ENCODE data around the gene SECISBP2.
"Not testable (repeated sequence)": the region's sequence is repeated elsewhere in the genome, so short reads cannot be mapped to it uniquely, and the experiment has no call there.

The SECISBP2 gene

DNA sequence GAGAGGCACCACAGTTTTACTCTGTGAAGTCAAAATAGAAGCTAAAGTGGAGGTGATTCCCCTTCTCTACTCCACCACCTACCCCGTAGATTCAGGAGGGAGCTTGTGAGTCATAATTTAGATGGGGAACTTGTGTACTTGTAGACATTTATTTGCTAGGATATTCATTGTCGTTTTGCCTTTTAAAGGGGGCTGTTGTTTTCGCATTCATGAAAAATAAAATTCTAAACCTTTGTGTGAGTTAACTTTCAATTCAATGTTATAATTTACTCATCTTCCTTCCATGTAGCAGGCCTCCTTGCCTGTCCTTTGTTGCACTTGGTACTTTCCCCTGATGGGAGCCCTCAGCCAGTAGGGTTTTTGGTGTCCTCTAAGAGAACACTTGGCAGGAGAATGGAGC, 22.0 kb downstream of the SECISBP2 start:
- Histone ChIP-seq H4K8ac (ENCODE audit: low read length) (no peak overlapping the region), H3K9me3 (ENCODE audit: control insufficient read depth, low read length) (no peaks in the 10 kb centered on the region), H3K79me1 (replicated peaks; ENCODE audit: low read length, poor library complexity, severe bottlenecking) (peaks cover 16% of the 10 kb centered on the region), H3K4ac (ENCODE audit: low read depth in 1 of 2, low read length in 2 of 2) (no peak overlapping the region), H3K14ac (ENCODE audit: low read length in 2 of 2) (no peak overlapping the region), H3K27ac (ENCODE audit: low read length, poor library complexity, severe bottlenecking) (no peak overlapping the region), H3K36me3 (ENCODE audit: control insufficient read depth in 1 of 2, insufficient read depth in 2 of 2, low read depth in 1 of 2, low read length in 2 of 2) (peaks cover 25 to 95% of the 10 kb centered on the region in 2 experiments), H3K18ac (ENCODE audit: low read depth in 1 of 2, low read length in 2 of 2) (no peak overlapping the region), H2AFZ (ENCODE audit: low read depth, low read length) (no peak overlapping the region), H3K9ac (ENCODE audit: low read length) (no peak overlapping the region), H2BK15ac (ENCODE audit: low read depth, poor library complexity, severe bottlenecking) (no peak overlapping the region), H3K27me3 (ENCODE audit: control insufficient read depth in 1 of 2, insufficient read depth in 1 of 2, low read length in 2 of 2) (no peaks in the 10 kb centered on the region), H2BK12ac (ENCODE audit: low read length in 2 of 2) (no peak overlapping the region), H3K23ac (ENCODE audit: low read length in 2 of 2) (no peak overlapping the region), H3K4me2 (ENCODE audit: low read length, poor library complexity, severe bottlenecking) (no peak overlapping the region), H2BK5ac (ENCODE audit: low read depth, low read length, poor library complexity, severe bottlenecking) (no peak overlapping the region), H3K4me3 (ENCODE audit: insufficient read depth in 1 of 2, low read depth in 1 of 2, low read length in 2 of 2) (no peak overlapping the region), H4K91ac (ENCODE audit: low read length) (no peak overlapping the region), H2BK120ac (ENCODE audit: low read depth, low read length) (no peak overlapping the region), H3K4me1 (ENCODE audit: control insufficient read depth, insufficient read depth, low read depth, low read length) (no peaks in the 10 kb centered on the region), H2AK5ac (ENCODE audit: low read length, severe bottlenecking) (no peak overlapping the region)
- no peak for DNase-seq
- WGBS = no CpG with 5 or more reads among the region's 3 CpGs

DNA sequence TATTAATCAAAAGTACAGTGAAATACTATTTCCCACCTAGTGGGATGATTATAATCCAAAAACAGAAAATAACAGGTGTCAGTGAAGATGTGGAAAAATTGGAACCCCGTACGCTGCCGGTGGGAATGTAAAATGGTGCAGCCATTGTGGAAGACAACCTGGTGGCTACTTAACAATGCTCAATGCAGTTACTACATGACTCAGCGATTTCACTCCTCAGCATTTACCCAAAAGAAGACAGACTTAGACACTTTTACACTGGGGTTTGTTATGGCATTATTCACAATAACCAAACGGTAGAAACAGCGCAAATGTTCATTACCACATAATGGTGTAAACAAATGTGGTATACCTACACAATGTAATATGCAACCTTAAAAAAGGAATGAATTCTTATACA, 23.9 kb downstream of the SECISBP2 start:
- Histone ChIP-seq H2AK5ac (ENCODE audit: low read length, severe bottlenecking) (no peak overlapping the region), H3K23ac (ENCODE audit: low read length in 2 of 2) (no peak overlapping the region), H3K14ac (ENCODE audit: low read length in 2 of 2) (no peak overlapping the region), H2BK5ac (ENCODE audit: low read depth, low read length, poor library complexity, severe bottlenecking) (no peak overlapping the region), H3K4me2 (ENCODE audit: low read length, poor library complexity, severe bottlenecking) (no peak overlapping the region), H3K4me1 (ENCODE audit: control insufficient read depth, insufficient read depth, low read depth, low read length) (no peaks in the 10 kb centered on the region), H3K4ac (ENCODE audit: low read depth in 1 of 2, low read length in 2 of 2) (no peak overlapping the region), H3K4me3 (ENCODE audit: insufficient read depth in 1 of 2, low read depth in 1 of 2, low read length in 2 of 2) (no peak overlapping the region), H4K91ac (ENCODE audit: low read length) (no peak overlapping the region), H3K36me3 (ENCODE audit: control insufficient read depth in 1 of 2, insufficient read depth in 2 of 2, low read depth in 1 of 2, low read length in 2 of 2) (peaks cover 34 to 99% of the 10 kb centered on the region in 2 experiments), H3K9ac (ENCODE audit: low read length) (no peak overlapping the region), H3K79me1 (replicated peaks; ENCODE audit: low read length, poor library complexity, severe bottlenecking) (peaks cover 14% of the 10 kb centered on the region), H2BK120ac (ENCODE audit: low read depth, low read length) (no peak overlapping the region), H4K8ac (ENCODE audit: low read length) (no peak overlapping the region), H3K18ac (ENCODE audit: low read depth in 1 of 2, low read length in 2 of 2) (no peak overlapping the region), H3K27me3 (ENCODE audit: control insufficient read depth in 1 of 2, insufficient read depth in 1 of 2, low read length in 2 of 2) (no peaks in the 10 kb centered on the region), H2BK15ac (ENCODE audit: low read depth, poor library complexity, severe bottlenecking) (no peak overlapping the region), H2BK12ac (ENCODE audit: low read length in 2 of 2) (no peak overlapping the region), H3K27ac (ENCODE audit: low read length, poor library complexity, severe bottlenecking) (no peak overlapping the region), H2AFZ (ENCODE audit: low read depth, low read length) (no peak overlapping the region), H3K9me3 (ENCODE audit: control insufficient read depth, low read length) (no peaks in the 10 kb centered on the region)
- no peak for DNase-seq
- 92% methylated on average over 4 of the region's 6 CpGs for WGBS

DNA sequence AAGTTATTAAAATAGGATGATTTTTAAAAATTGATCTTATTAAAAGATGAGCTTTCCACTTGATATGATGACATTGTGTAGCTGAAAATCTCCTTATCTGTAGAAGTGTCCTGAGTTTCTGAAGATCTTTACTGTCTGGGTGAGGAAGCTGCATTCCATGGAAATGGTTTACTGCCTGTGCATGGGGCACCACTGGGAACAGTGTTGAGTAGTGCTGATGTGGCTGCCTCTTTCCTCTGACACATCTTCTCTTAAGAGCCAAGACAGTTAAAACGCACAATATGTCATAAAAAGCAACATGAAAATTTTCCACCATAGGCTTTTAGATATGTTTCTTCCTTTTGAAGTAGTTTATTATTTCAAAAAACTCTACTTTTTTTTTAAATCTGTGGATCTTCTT, 24.6 kb downstream of the SECISBP2 start:
- Histone ChIP-seq H2BK12ac (ENCODE audit: low read length in 2 of 2) (no peak overlapping the region), H2AK5ac (ENCODE audit: low read length, severe bottlenecking) (no peak overlapping the region), H4K8ac (ENCODE audit: low read length) (no peak overlapping the region), H3K79me1 (replicated peaks; ENCODE audit: low read length, poor library complexity, severe bottlenecking) (peaks cover 11% of the 10 kb centered on the region), H3K9ac (ENCODE audit: low read length) (peak overlapping the region; percentile 12), H2BK120ac (ENCODE audit: low read depth, low read length) (no peak overlapping the region), H3K4me3 (ENCODE audit: insufficient read depth in 1 of 2, low read depth in 1 of 2, low read length in 2 of 2) (no peak overlapping the region), H3K14ac (ENCODE audit: low read length in 2 of 2) (no peak overlapping the region), H4K91ac (ENCODE audit: low read length) (no peak overlapping the region), H2BK5ac (ENCODE audit: low read depth, low read length, poor library complexity, severe bottlenecking) (no peak overlapping the region), H3K23ac (ENCODE audit: low read length in 2 of 2) (no peak overlapping the region), H2AFZ (ENCODE audit: low read depth, low read length) (no peak overlapping the region), H3K27ac (ENCODE audit: low read length, poor library complexity, severe bottlenecking) (no peak overlapping the region), H3K9me3 (ENCODE audit: control insufficient read depth, low read length) (no peaks in the 10 kb centered on the region), H3K4me2 (ENCODE audit: low read length, poor library complexity, severe bottlenecking) (no peak overlapping the region), H3K4me1 (ENCODE audit: control insufficient read depth, insufficient read depth, low read depth, low read length) (no peaks in the 10 kb centered on the region), H2BK15ac (ENCODE audit: low read depth, poor library complexity, severe bottlenecking) (no peak overlapping the region), H3K18ac (ENCODE audit: low read depth in 1 of 2, low read length in 2 of 2) (no peak overlapping the region), H3K36me3 (ENCODE audit: control insufficient read depth in 1 of 2, insufficient read depth in 2 of 2, low read depth in 1 of 2, low read length in 2 of 2) (peaks cover 37 to 98% of the 10 kb centered on the region in 2 experiments), H3K27me3 (ENCODE audit: control insufficient read depth in 1 of 2, insufficient read depth in 1 of 2, low read length in 2 of 2) (no peaks in the 10 kb centered on the region), H3K4ac (ENCODE audit: low read depth in 1 of 2, low read length in 2 of 2) (no peak overlapping the region)
- WGBS = no CpG with 5 or more reads among the region's 1 CpG
- DNase-seq = peak; percentile 14

DNA sequence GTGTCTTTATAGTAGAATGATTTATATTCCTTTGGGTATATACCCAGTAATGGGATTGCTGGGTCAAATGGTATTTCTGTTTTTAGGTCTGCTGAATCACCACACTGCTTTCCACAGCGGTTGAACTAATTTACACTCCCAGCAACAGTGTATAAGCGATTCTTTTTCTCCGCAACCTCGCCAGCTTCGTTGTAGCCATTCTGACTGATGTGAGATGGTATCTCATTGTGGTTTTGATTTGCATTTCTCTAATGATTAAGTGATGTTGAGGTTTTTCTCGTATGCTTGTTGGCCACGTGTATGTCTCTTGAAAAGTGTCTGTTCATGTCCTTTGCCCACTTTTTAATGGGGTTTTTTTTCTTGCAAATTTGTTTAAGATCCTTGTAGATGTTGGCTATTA, 25.5 kb downstream of the SECISBP2 start:
- not testable (repeated sequence) for H3K14ac ChIP-seq (ENCODE audit: low read length in 2 of 2); DNase-seq; H3K4me1 ChIP-seq (ENCODE audit: control insufficient read depth, insufficient read depth, low read depth, low read length); H4K8ac ChIP-seq (ENCODE audit: low read length); H3K23ac ChIP-seq (ENCODE audit: low read length in 2 of 2); H3K4me3 ChIP-seq (ENCODE audit: insufficient read depth in 1 of 2, low read depth in 1 of 2, low read length in 2 of 2); H3K18ac ChIP-seq (ENCODE audit: low read depth in 1 of 2, low read length in 2 of 2); H3K4ac ChIP-seq (ENCODE audit: low read depth in 1 of 2, low read length in 2 of 2); H3K27ac ChIP-seq (ENCODE audit: low read length, poor library complexity, severe bottlenecking); H2AK5ac ChIP-seq (ENCODE audit: low read length, severe bottlenecking); H3K9ac ChIP-seq (ENCODE audit: low read length); H3K4me2 ChIP-seq (ENCODE audit: low read length, poor library complexity, severe bottlenecking); H3K27me3 ChIP-seq (ENCODE audit: control insufficient read depth in 1 of 2, insufficient read depth in 1 of 2, low read length in 2 of 2); H4K91ac ChIP-seq (ENCODE audit: low read length); H2AFZ ChIP-seq (ENCODE audit: low read depth, low read length); H3K9me3 ChIP-seq (ENCODE audit: control insufficient read depth, low read length); H2BK12ac ChIP-seq (ENCODE audit: low read length in 2 of 2); H2BK120ac ChIP-seq (ENCODE audit: low read depth, low read length); H2BK5ac ChIP-seq (ENCODE audit: low read depth, low read length, poor library complexity, severe bottlenecking); H2BK15ac ChIP-seq (ENCODE audit: low read depth, poor library complexity, severe bottlenecking)
- 97% methylated on average over 7 of the region's 7 CpGs for WGBS
- peaks cover 18% of the 10 kb centered on the region for H3K79me1 ChIP-seq (replicated peaks; ENCODE audit: low read length, poor library complexity, severe bottlenecking)
- H3K36me3 ChIP-seq (ENCODE audit: control insufficient read depth in 1 of 2, insufficient read depth in 2 of 2, low read depth in 1 of 2, low read length in 2 of 2) = peaks cover 44 to 98% of the 10 kb centered on the region in 2 experiments
